Activated CD8-positive, alpha-beta memory T cell treated with anti-CD3 and anti-CD28 coated beads, Interleukin-2, amount 50 U/mL, for 1 hour (primary cell): ENCODE data around the gene IFRD2.
A peak's percentile ranks its signal among the peaks of the same experiment; 100 is the strongest.

Source experiments
- DNase-seq: peaks from one replicate; pipeline ENCODE4 v3.0.0-alpha.2; 2020; ENCODE audit errors: extremely low read depth

IFRD2 gene, protein sequence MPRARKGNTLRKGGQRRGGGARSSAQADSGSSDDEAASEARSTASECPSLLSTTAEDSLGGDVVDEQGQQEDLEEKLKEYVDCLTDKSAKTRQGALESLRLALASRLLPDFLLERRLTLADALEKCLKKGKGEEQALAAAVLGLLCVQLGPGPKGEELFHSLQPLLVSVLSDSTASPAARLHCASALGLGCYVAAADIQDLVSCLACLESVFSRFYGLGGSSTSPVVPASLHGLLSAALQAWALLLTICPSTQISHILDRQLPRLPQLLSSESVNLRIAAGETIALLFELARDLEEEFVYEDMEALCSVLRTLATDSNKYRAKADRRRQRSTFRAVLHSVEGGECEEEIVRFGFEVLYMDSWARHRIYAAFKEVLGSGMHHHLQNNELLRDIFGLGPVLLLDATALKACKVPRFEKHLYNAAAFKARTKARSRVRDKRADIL

DNA sequence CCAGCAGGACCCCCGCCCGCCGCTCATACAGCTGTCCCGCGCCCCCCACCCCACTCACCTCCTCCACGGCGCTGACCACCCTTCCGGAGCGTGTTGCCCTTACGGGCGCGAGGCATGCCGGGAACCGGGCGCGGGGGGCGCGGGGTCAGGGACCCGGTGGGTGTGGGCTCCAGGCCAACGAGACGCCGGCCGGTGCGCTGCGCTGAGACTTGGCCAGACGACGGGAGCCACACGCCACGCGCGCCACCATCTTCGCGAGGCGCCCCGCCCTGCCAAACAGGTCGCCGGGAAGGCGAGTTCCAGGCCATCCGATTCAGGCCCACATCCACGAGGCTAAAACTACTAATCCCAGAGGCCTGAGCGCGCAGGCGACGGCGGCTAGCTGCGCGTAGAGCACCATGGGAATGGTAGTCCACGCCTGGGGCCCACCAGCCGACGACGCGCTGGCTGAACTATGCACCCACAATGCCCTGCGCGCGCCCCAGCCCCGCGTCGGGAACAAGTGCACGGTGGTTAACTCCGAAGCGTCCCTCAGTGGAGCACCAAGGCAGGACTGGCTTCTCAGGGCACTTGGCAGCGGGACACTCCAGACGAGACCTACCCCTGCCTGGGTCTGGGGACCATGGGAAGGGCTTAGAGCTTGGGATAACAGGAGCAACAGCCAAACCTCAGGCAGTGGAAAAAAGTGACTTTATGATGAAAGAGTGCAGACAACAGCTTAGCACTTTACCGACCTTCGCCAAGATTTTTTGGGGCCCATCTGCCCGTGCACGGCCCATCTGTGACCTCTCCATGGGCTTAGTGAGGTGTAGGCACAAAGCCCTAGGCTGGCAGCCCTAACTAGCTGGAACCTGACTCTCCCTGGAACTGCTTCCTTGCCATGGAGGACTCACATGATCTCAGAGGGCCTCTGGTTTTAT is at the start of gene IFRD2:
IFRD2 (minus strand) TSS at position 271 of the 920 bp plus-strand sequence; CDS start at position 116, 155 bp downstream.
- DNase-seq = peak; percentile 86

DNA sequence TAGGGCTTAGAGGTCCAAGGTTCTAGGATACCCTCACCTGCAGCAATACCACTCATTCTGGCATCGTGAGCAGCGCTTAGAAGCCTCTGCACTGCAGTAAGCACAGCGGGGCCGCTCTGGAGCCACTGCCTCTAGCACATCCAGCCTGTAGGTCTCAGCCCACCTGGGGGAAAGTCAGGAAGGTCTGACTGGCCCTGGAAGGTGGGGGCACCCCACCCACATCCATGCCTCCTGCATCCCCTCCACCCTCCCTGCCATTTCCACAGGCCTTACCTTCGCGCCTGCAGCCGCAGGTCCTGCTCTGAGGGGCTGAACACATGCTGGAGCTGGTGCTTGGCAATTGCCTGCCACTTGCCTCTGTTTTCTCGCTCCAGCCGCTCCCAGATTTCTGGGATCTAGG is 49.3 kb upstream of the IFRD2 start:
- no peak for DNase-seq

DNA sequence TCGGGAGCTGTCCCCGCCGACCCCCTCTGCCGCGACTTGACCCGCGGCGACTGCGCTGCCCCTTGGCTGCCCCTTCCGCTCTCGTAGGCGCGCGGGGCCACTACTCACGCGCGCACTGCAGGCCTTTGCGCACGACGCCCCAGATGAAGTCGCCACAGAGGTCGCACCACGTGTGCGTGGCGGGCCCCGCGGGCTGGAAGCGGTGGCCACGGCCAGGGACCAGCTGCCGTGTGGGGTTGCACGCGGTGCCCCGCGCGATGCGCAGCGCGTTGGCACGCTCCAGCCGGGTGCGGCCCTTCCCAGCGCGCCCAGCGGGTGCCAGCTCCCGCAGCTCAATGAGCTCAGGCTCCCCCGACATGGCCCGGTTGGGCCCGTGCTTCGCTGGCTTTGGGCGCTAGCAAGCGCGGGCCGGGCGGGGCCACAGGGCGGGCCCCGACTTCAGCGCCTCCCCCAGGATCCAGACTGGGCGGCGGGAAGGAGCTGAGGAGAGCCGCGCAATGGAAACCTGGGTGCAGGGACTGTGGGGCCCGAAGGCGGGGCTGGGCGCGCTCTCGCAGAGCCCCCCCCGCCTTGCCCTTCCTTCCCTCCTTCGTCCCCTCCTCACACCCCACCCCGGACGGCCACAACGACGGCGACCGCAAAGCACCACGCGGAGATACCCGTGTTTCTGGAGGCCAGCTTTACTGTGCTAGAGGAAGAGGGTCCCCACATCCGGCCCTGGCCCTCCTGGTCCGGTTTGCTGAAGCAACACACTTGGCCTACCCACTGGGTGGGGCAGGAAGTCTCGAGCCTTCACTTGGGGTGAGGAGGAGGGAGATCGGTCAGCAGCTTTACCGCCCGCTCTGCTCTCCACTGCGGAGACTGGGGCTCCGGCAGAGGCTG is 48.5 kb upstream of the IFRD2 start, which contains the start of gene RASSF1:
RASSF1 (minus strand) TSS at position 389 of the 882 bp plus-strand sequence; CDS start at position 358, 31 bp downstream.
- DNase-seq = no peak

DNA sequence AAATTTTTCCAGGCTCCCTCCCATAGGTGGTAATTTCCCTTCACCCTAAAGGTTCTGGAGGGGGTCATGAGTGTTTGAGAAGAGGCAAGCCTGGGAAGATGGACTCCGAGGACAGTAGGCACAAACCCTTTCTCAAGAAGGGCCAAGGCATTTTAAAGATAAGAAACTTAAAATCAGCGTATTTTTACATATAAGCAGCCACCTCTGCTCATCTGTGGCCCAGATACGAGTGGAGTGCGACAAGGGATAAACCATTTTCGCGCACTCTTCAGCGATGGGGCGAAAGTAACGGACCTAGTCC is 47.9 kb upstream of the IFRD2 start:
- DNase-seq = no peak

DNA sequence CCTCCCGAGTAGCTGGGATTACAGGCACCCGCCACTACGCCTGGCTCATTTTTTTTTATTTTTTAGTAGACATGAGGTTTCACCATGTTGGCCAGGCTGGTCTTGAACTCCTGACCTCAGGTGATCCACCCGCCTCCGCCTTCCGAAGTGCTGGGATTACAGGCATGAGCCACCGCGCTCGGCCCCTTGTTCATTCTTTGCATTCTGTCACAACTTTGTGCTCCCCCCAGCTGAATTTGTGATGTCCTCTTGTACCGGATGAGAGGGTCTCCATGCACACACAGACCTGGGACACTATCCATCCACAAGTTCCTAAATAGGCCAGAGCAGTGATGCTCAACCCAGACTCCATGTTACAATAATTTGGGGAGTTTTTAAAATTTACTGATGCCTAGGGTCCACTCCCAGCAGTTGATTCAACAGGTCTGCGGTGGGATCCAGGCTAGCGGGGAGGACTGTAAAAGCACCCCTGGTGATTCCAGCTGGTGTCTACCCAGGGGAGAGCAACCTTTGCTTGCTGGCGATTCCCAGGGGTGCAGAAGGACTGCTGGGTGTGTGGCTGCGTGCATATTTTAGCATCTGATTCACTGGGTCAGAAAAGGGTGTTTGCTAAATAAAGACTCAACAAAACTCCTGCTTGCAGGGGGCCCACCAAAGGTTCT is 47.4 kb upstream of the IFRD2 start:
- DNase-seq = no peak

DNA sequence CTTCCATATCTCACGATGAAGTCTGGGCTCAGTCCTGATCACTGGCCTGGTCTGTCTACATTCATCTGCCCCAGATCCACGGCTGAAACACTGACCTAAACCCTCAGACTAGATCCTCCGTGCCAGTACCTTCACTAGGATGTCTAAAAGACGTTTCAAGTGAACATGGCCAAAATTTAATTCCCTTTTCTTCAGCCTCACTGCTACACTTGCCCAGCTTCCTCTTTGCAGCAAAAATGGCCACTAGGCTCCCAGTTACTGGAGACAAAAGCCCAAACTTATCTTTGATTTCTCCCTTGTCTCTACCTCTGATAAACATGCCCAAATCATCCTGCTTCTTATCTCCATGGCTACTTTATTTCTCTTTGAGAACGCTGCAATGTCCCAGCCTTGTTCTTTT is 46.7 kb upstream of the IFRD2 start:
- DNase-seq = no peak

DNA sequence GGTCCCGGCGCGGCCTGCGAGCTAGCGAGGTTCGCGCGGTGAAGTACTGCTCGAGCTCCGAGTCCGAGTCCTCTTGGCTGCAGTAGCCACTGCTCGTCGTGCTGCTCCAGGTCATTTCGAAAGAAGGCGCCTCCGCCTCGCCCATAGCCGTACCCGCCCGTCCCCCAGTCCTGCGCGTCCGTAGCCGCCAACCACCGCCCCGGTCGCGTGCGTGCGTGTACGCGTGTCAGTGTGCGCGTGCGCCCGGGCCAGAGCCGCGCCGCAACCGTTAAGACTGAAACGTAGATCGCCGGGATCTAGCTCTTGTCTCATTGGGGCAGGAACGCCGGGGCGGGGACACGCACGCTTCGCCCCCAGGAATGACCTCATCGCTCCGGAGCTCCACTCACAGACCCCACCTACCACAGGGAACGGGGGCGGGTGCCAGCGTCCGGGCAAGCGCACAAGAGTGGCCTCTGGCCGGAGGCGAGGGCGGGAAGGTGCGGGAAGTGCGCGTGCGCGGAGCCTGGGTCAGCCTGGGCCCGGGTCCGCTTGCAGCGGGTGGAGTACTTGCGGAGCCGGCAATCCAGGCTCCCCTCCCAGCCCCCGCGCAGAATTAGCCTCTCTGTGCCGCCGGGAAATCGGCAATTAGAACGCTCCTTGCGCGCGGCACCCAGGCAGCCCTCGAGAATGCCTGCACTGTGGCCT is 45.1 kb upstream of the IFRD2 start:
- DNase-seq = peak; percentile 84

DNA sequence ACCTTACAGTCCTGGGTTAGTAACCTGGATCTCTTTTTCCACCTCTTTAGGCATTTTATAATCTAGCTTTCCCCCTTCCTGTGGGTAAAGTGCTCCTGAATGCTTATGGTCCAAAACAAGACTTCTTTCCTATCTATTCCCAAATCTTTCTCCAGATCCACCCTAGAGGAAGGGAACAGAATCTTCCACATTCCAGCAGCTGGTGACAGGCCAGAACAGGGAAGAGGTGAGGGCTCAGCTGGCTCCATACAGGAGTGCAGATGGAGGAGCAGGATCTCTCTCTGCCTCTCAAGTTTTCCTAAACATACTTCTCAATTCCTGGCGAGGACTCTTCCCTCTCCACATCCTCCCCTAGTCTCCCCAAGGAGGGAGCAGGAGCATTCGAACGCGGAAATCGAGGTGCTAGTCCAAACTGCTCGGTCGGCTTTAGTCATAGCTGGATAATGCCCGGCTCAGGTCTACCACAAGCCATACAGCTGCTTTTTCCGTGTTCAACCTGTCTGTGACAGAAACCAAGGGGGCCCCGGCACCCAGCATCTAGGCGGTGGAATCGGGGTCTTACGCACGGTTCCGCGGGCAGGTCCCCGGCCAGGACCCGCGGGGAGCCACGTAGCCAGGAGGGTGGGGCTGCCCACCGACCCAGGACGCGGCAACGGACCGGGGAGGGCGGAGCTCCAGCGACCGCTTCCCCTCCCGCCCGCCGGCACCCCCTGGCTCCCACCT is 44.4 kb upstream of the IFRD2 start:
- no peak for DNase-seq

DNA sequence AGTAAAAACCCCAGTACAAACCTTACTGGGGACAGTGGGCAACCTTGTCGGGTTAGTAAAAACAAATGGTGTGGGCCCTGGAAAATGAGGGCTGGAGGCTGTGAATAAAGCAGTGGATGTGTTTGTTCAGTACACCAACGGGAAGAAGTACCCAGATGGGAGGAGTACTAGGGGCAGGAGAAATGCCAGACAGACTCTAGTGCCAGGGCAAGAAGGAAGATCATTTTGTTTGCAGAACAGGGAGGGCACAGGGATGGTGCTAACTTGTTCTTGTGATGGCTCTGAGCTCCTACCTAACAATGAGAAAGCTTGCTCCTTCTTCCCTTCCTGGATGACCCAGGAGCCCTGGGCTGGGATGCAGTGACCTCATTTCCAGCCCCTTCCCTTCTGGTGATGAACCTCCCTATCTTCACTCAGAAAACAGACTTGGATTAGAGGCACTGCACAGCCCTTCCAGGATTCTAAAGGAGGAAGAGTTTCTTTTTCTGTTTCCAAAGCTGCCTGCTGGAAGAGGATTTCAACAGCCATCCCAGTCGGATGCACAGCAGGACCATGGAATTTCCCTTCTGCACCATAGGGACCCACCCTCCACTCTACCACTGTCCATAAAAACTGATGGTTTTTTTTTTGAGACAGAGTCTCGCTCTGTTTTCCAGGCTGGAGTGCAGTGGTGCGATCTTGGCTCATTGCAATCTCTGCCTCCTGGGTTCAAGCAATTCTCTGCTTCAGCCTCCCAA is 42.3 kb upstream of the IFRD2 start:
- no peak for DNase-seq

DNA sequence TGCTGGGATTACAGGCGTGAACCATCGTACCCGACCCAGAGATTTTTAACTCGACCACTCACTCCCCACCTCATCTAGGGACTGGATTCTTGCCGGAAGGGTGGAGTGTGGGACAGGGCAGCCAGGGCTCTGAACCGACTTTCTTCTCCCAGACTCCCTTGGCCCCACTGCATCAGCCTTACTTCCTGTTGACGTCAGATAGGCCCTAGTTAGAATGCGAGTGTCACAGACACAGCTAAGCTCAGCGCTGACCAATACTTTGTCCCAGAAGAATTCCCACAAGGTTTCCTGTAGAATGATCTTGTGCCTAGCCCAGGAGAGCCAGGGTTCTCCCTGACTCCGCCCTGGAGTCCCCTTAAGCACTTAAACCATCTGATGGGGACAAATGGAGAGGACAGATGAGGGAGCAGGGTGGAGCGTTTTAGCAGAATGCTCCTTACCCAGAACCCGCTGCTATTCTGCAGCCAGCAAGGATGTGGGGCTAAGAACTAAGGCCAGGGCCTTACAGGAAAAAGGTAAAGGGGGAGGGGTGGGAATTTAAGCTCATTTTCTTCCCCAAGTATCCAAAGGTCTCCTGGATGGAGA is 41.6 kb upstream of the IFRD2 start:
- no peak for DNase-seq

DNA sequence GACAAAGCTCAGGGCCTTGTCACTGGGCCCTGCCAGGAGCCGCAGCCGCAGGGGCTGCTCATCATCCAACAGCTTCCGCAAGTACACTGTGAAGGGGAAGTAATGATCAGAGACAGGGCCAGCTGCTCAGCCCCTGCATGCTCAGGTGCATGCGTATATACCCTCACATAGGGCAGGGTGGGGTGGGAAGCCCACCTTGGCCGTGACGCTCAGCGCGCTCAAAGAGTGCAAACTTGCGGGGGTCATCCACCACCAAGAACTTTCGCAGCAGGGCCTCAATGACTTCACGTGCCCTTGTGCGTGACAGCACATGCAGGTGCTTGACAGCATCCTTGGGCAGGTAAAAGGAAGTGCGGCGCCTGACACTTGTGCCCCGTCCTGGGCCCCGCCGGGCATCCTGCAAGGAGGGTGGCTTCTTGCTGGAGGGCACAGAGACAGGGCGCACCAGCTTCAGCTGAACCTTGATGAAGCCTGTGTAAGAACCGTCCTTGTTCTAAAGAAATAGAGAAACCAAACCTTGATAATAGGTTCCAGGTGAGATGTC is 39.2 kb upstream of the IFRD2 start:
- DNase-seq = no peak

DNA sequence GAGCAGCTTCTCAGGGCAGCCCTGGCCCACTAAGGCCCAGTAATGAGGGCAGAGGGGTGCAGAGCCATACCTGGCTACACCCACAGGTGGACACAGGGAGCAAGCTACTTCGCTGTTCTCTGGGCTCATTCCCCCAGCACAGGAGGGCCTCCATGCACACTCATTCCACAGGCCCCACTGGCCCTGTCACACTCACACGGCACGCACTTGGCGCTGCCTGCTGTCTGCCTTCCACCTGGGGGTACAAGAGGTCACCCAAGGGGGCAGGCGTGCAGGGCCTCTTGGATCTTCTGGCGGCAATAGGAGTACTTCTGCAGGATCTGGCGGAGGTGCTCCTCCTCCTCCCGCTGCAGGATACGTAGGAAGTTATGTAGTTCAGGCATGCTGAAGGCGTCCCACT is 38.1 kb upstream of the IFRD2 start:
- DNase-seq = no peak

DNA sequence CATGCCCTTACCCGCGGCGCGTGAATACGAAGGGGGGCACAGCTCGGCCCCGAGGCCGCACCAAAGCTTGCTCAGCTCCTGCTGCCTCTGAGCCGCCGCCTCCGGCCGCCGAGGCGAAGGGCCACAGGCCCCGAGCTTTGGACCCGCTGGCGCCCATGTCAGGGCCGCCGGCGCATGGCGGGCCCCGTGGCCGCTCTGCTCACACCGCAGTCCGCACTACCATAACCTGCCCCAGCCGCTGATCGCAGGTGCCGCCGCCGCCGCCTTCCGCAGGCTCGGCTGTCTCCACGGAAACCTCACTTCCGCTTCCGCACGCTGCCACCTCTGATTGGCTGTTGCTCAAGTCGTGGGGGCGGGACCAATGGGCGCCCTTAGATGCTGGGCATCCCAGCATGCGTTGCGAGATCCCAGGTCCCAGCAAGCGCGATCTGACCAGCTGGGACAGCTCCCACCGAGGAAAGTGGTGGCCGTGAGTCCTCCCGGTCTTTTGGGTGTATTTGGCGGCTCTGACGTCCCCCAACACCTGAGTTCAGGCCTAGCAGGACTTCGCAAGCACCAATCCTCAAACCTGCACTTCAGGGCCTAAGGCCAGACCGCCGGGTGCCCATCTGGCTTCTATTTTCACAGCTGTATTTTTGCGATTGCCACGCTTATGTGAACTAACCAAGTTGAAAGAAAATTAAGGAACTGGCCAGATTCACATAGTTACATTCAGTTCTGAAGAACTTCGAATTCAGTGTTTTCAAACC is 35.9 kb upstream of the IFRD2 start, which contains the start of gene TUSC2:
TUSC2 (minus strand) TSS at position 281 of the 749 bp plus-strand sequence; CDS start at position 157, 124 bp downstream.
- peak; percentile 90 for DNase-seq

DNA sequence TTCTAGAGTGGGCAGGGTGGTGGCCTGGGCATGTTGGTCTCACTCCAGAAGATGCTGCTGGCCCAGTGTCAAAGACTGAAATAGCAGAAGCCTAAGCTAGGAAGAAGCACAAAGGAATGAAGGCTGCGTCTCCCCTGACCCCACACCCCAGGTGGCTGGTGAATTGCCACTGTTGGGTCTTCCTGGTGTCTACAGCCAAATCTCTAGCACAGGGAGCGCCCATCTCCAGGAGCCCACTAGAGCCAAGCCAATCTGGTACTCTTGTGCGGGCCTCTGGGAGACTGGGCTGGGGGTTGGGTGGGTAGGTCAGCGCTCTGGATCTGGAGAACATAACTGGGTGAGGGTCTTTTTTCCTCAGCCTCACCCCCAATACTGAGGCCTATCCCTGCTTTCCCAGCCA is 34.9 kb upstream of the IFRD2 start:
- no peak for DNase-seq

DNA sequence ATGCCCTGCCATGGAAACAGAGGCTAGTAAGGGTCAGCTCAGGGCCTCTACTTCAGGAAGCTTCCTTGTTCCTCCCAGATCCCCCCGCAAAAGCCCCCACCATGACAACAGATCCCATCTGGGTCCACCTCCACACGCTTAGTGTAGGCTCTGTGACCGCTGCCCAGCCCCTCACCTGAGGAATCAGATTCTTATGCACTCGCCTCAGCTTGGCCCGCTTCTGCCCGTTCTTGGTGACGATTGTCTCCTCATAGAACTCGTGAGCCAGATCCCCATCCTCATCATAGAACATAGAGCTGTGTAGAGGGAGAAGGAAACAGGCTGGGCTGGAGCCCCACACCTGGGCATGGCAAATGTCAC is 33.9 kb upstream of the IFRD2 start:
- DNase-seq = no peak

DNA sequence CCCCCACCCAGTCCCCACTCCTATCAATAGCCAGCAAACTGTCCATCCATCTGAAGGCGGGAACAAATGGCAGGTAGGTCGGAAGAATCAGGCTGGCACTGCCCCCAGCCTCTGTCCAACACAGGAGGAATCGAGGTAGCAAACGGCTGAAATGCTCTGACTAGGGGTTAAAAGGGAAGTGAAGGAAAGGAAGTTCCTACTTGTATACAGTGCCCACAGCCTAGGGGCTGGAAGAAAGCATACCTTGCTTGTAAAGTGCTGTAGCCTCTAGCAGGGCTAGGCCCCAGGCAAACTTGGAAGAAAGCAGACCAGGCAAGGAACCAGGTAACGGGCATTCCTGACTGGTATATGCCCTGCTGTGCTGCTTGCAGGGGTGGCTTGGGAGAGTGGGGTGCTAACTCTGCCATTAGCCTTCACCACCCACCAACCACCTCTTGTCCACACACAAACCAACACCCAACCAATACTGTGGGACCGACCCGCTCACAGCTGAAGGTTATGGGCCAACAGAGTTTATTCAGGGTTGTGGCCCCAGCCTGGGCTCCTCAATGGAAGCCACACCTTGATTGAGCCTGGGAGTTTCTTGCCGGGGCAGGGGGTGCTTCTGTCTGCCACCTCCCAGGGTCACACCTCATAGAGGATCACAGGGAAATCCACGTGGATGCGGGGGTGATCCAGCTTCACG is 33.4 kb upstream of the IFRD2 start:
- no peak for DNase-seq

DNA sequence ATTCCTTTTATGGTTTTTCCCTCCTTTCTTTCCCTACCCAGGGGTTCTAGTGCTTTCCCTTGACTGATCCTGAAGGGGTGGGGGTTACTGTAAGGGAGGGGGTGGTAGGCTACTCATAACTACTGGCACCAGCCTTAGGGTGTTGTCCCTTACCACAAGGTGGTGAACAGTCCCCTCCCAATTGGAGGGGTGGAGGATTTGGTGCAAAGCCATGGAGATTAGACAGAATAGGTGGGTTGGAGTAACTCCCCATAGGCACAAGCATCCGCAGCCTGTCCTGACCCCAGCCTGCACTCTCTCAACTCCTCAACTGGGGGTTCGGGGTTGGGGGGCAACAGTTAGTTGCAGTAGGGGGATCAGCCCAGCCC is 32.9 kb upstream of the IFRD2 start:
- no peak for DNase-seq
